Hematopoietic multipotent progenitor cell treated with erythropoietin and hydrocortisone succinate and interleukin-3 and kit ligand, for 4 days (in vitro differentiated cells): ENCODE measurements around the gene PLEKHN1.
A peak's percentile ranks its signal among the peaks of the same experiment; 100 is the strongest.
"Not testable (repeated sequence)": the region's sequence is repeated elsewhere in the genome, so short reads cannot be mapped to it uniquely, and the experiment has no call there.

Experiments
- DNase-seq: peaks from one replicate; pipeline ENCODE4 v3.0.0-alpha.2; 2015

PLEKHN1 gene

DNA sequence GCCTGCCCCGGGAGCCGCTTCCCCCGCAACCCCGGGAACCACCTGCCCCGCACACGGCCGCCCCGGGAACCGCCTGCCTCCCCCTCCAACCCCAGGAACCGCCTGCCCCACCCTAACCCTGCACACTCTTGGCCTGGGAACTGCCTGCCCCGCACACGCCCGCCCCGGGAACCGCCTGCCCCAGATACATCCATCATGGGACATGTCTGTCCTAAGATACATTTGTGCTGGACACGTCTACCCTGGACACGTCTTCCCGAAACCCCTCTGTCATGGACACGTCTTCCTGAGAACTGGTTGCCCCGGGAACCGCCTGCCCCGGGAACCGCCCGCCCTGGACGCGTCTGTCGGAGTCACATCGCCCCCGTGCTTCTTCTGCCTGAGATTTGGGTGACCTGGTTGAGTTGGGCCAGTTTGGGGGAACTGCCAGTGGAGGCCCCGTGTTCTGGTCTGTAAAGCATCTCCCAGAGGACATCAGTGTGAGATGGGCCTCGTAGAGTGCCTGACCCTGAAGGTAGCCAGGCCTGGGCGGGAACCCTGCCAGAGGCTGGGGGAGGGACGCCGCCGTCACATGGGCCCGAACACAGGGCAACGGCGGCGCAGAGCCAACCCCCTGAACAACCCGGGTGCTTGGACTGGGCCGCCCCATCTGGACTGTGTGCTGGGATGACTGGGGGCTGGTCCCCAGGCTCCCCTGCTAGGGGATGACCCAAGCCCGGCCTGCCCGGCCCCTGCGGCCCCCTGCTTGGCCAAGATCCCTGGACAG is 12.0 kb downstream of the PLEKHN1 start:
- DNase-seq = no peak

DNA sequence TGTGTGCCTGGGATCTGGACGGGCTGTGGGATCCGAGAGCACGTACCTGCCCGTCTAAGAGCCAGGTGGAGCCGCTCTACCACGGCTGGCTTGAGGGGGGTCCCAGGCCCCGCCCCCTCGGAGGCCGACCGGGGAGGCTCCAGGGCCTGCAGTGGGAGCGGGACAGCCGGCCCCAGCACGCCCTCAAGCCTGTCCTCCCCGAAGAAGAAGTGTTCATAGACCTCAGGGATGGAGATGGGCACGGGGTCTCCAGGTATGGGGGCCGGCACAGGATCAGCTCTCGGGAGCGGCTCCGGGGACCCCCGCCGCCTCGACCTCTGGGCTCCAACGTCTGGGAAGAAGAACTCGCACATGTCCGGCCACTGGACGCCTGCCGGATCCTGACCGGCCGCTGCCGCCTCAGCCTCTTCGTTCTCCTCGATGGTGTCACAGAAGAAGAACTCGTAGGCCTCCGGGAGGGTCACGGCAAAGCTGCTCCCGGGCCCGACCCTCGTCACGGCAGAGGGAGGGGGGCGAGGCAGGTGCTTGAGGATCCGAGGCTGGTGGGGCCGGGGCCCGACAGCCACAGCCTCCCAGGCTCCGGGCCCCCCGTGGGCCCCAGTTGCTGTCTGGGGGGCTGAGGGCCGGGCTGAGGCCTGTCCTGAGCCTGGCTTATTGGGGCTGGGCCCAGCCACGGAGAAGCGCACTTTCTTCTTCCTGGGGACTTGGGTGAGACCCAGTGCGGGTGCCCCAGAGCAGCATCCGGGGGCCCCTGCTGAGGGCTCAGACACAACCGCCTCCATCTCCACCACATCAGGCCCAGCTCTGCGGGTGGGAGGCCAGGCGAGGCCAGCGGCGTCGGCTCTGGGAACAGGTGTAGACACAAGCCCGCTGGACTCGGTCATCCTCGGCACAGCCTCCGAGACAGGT is 12.8 kb downstream of the PLEKHN1 start:
- no peak for DNase-seq

DNA sequence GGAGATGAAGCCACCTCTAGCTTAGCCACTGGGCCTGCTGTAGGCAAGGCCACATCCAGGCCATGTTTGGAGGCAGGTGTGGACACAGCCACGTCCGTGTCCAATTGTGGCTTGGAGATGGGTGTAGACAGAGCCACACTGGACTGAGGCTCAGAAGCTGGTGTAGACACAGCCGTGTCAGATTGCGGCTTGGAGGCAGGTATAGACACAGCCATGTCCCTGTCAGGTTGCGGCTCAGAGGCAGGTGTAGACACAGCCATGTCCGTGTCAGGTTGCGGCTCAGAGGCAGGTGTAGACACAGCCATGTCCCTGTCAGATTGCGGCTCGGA is 13.4 kb downstream of the PLEKHN1 start:
- no peak for DNase-seq

DNA sequence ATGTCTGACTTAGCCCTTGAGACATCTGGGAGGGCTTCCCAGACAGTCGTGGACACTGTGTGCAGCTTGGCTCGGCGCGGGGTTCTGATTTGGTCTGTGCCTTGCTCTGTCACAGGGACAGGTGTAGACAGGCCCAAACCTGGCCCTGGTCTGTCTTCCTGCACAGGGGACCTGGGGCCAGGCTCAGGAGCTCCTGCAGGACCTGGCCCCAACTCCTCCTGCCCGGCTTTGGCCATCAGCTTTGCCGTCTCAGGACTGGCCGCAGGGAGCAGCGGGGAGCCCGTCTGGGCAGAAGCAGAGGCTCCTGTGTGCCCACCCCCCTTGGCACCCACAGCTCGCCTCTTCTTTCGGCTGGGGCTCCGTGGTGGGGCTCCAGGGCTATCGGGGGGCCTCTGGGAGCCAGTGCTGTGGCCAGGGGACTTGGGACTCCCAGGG is 13.9 kb downstream of the PLEKHN1 start:
- no peak for DNase-seq

DNA sequence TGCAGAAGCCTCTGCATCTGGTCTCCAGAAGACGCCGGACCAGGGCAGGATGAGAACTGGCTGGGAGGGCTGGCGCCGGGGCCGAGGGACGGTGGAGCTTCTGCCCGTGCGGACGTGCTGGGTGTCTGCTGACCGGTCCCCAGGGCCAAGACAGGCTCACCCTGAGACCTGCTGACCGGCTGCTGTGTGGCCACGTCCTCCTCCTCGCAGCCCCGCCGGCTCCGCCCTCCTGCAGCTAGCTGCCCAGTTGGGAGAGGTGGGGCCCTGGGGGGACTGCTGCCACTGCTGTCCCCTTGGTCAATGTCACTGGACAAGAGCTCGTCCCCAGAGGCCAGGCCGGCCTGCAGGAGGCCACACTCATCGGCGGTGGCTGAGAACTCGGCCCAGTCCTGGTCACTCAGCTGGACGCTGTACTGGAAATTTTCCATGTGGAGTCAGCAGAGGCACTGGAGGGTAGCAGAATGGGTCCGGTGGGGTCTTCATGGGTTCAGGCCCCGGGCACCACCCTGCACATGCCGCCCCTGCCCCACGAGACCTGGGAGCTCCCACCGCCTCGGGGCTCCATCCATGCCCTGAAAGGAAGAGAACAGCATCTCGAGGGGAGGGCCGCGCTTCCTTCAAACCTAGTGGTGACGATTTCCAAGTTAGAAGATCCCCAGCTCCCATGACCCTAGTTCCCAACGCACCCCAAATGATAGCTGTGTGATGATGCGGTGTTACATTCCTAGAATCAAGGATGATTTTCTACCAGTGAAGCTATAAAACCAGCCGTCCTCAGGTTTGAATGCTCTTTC is 14.5 kb downstream of the PLEKHN1 start:
- DNase-seq = no peak

DNA sequence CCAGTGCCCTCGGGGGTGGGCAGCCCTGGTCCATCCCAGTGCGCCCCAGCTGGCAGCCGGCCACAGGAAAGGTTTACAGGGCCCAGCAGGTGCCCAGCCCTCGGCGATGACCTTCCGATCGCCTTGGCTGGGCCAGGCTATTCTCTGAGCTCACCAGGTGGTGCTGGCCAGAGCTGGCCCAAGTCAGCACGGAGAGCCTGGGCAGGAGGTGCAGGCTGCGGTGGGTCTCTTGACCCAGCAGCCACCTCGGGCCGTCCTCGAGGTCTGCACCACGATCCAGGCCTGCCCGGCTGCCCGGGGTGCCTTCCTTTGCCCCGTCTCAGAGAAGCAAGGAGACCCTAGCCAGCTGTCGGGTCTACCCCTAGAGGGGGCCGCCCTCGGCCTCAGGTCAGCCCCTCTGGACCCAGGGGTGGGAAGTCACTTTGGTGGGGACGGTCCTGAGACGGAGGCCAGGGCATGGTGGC is 15.2 kb downstream of the PLEKHN1 start:
- DNase-seq = no peak

DNA sequence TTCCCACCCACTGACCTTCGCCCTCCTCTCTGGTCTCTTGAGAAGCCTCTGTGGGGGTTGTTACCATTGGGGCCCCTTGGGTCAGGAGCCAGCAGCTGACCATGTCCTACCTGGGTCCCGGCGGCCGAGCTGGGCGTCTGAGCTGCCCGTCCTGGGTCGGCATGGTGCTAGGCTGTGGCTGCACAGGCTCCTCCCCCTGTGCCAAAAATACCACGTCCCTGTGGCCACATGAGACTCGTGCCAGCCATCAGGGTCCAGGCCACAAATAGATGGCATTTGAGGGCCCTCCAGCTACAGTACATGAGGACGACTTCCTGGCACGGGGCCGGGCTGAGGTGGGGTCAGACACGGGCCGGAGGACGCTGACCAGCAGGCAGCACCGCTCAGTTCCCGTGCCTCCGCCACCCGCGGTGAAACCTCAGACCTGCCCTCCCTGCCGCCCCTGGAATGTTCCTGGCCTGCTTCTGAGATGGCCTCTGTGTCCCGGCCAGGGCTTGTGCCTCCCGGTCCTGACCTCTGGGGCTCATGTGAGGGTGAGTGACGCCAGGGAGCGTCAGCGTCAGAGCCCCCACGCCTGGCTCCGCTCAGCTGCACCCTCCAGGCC is 15.8 kb downstream of the PLEKHN1 start, which contains the start of gene PERM1:
Gene PERM1 (minus strand): TSS at position 139 of the 604 bp plus-strand sequence. CDS start 1,064 bp downstream, outside the sequence.
- DNase-seq = no peak

DNA sequence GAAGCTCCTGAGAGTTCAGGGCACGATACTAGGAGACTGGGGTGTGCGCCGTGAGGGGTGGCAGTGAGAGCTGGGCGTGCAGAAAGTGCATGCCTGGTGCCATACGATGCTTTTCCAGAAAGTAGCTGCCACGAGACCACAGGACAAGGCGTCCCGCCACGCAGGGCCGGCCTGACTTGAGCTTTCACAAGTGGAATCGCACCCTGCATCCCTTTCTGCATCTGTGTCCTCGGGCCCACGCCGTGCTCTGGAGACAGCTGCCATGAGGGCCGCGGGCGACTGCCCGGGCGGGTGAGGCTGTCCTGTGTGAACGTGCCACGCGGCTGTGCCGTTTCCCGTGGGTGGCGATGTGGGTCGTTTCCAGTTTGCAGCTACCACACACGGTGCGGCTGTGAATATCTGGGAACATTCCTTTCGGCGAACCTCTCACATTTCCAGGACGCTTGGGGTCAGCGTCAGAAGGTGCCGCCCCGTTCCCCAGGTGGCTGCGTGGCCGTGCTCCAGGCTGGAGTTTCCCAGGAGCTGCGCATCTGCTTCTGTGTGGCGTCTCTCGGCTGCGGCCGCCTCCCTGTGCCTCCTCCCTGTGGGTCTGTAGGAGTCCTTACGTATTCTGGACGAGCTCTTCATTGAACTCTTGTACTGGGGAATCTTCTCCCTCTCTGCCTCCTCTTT is 16.6 kb downstream of the PLEKHN1 start:
- no peak for DNase-seq

DNA sequence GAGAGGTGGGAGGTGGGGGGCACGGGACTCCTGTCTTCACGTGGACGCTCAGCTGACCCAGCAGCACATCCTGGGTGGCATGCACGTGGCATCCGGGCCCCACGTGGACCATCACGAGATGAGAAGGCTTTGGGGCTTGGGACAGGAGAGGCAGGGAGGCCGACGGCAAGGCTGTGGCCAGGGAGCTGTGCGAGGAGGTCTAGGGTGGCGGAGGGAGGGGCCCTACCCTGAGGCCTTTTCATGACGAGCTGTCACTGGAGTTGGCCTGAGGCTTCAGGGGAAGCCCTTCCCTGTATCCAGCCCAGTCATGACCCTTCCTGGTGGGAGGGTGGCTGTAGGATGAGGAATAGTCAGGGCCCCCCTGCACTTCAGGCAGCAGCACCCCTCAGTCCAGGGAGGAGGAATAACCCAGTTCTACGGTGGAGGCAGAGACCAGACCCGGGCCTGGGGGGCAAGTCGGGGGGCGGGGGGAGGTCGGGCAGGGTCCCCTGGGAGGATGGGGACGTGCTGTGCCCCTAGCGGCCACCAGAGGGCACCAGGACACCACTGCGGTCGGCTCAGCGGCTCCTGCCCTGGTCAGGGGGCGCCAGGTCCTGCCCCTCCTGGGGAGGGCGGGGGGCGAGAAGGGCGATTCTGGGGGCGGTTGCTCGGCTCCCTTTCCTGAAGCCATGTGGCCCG is 17.7 kb downstream of the PLEKHN1 start:
- peak; percentile 46 for DNase-seq

DNA sequence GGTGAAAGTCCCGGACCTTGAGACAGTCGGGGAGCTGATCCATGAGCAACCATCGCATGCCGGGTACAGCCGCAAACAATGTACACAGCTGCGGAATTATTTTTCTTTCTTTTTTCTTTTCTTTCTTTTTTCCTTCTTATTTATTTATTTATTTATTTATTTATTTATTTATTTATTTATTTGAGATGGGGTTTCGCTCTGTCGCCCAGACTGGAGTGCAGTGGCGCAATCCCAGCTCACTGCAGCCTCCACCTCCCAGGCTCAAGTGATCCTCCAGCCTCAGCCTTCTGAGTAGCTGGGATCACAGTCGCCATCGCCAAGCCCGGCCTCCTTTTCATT is 18.2 kb downstream of the PLEKHN1 start:
- DNase-seq = no peak

DNA sequence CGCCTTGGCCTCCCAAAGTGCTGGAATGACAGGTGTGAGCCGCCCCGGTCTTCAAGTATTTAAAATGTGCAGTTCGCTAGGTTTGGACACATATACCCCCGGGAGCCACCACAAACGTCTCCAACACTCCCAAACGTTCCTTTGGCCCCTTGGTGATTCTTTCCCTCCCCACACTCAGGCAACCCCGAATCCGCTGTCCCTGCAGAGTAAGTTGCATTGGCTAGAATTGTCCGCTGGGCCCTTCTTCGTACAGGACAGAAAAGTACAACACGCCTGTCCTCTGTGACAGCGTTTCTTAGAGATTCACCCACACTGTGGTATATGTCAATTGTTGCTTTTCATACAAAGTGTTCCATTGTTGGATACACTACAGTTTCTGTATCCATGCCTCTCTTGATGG is 18.8 kb downstream of the PLEKHN1 start:
- DNase-seq = no peak

DNA sequence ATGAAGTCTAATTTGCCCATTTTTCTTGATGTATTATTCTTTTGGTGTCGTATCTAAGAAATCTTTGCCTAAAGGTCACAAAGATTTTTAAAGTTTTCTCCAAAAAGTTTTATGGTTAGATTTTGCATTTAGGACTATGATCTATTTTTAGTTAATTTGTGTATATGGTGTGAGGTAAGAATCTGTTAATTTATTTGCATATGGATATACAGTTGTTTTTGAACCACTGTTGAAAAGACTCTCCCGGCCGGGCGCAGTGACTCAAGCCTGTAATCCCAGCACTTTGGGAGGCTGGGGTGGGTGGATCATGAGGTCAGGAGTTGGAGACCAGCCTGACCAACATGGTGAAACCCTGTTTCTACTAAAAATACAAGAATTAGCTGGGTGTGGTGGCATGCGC is 21.8 kb downstream of the PLEKHN1 start:
- not testable (repeated sequence) for DNase-seq

DNA sequence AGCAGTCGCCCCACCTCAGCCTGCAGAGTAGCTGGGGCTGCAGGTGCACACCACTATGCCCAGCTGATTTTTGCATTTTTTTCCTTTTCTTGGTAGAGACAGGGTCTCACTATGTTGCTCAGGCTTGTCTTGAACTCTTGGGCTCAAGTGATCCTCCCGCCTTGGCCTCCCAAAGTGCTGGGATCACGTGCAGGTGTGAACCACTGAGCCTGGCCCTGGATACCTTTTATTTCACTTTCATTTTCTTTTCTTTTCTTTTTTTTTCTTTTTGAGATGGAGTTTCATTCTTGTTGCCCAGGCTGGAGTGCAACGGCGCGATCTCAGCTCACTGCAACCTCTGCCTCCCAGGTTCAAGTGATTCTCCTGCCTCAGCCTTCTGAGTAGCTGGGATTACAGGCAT is 25.0 kb downstream of the PLEKHN1 start:
- DNase-seq = not testable (repeated sequence)

DNA sequence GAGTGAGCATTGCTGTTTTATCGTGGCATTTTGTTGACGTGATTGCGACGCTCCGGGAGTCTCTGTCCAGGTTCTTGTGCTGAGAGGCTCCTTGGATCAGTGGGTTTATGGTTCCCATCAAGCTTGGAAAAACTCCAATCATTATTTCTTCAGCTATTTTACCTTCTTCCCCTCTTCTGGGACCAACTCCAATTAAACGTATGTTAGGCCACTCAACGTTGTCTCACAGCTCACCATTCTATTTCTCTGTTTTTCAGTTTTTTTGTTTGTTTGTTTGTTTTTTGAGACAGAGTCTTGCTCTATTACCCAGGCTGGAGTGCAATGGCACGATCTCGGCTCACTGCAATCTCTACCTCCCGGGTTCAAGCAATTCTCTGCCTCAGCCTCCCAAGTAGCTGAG is 25.6 kb downstream of the PLEKHN1 start:
- DNase-seq = no peak

DNA sequence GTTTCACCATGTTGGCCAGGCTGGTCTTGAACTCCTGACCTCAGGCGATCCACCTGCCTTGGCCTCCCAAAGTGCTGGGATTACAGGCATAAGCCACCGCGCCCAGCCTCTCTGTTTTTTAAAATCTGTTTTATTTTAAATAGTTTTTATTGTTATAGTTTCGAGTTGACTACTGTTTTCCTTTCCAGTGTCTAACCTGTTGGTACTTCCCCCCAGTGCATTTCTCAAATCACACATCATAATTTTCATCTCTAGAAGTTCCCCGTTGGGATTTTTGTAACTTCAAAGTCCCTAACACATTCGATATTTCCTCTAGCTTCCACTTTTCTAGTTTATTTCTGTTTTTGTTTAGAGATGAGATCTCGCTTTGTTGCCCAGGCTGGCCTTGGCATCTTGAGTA is 26.1 kb downstream of the PLEKHN1 start:
- DNase-seq = no peak

DNA sequence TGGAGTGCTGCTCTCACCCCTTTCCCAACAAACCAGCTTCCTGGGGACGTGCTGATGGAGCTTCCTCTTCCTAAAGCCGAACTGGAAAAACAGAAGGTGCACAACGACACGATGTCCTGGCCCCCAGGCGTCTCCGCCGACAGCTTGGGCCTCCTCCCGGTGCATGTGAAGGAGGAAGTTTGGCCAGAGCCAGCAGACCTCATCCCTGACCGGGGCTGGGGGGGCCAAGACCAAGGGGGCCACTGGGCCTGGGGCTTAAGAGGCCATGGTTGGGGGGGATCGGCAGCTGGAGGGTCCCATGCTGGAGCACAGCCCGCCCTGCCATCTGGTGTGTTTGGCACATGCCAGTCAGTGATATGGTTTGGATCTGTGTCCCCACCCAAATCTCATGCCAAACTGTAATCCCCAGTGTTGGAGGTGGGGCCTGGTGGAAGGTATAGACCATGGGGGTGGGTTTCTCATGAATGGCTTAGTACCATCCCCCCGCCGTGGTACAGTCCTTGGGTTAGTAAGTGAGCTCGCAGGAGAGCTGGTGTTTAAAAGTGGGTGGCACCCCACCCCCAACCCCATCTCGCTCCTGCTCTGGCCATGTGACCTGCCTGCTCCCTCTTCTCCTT is 27.2 kb downstream of the PLEKHN1 start:
- DNase-seq = no peak

DNA sequence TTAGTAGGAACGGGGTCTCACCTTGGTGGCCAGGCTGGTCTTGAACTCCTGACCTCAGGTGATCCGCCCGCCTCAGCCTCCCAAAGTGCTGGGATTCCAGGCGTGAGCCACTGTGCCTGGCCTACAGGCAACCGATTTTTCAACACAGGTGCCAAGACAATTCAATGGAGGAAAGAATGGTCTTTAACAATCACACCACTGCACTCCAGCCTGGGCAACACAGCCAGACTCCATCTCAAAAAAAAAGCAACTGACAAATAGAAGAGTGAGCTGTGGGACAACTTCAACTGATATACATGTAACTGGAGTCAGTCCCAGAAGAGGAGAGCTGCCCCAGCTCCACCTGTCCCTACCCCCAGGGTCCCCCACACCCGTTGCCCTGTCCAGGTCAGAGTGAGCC is 28.3 kb downstream of the PLEKHN1 start:
- not testable (repeated sequence) for DNase-seq

DNA sequence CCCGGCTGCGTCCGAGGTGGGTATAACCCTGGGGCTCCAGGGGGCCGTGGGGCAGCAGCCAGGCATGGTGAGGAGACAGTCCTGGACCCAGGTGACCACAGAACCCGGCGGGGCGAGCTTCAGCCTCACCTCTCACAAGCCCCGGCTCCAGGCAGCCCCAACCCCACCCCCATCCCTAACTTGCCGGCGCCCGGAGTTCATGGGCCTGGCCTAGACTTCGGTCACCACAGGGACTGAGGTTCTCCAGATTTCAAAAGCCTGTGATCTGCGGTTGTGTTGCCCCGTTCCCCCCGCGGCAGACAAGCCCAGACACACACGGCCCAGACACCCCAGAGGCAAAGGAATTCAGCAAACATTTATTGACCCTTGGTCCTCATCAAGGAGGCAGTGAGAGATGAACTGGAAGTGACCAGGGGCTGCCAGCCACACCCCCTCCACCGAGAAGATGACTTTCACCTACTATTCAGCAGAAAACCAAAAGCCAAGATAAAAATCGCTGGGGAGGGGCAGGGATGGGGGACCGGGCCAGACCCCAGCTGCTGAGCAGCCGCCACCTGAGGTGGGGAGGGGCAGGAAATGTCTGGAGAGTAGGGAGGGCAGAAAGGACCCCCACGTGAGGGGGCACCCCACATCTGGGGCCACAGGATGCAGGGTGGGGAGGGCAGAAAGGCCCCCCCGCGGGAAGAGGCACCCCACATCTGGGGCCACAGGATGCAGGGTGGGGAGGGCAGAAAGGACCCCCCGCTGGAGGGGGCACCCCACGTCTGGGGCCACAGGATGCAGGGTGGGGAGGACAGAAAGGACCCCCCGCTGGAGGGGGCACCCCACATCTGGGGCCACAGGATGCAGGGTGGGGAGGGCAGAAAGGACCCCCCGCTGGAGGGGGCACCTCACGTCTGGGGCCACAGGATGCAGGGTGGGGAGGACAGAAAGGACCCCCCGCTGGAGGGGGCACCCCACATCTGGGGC is 29.7 kb downstream of the PLEKHN1 start:
- DNase-seq = no peak

DNA sequence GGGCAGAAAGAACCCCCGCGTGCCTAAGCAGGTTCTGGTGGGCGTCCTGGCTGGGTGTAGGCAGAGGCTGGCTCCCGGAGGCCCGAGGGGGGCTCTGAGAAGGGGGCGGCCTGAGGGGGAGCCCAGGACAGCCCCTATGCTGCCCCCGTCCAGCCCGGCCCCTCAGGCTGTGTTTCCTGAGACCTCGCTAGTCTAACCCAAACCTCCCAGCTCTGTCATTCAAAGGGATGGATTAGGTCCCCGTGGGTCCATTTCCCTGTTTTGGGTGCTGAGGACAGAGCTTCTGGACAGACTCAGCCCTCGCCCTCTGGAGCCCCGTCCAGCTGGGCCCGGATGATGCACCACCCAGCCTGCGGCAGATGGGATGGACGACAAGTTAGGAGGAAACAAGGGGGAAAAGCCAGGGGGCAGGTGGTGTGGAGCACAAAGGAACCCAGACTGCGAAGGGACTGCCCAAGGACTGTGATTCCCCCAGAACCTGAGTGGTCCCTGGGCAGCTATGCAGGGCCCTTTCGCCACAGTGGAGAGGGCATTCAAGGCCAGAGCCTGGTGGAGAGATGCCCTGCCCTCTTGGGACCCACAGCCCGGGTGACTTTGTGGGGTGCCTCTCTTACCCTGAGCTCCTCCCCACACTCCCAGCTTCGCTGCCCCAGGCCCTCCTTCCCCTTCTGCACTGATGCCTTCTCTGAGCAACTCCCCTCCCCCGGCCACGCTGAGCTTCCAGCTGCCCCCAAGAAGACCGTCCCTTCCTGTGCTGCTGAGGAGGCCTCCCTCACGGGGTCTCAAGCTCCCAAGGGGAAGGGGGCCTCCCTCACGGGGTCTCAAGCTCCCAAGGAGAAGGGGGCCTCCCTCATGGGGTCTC is 30.8 kb downstream of the PLEKHN1 start:
- no peak for DNase-seq
